ENCODE results near the gene ANGPTL1.

The ANGPTL1 gene

DNA sequence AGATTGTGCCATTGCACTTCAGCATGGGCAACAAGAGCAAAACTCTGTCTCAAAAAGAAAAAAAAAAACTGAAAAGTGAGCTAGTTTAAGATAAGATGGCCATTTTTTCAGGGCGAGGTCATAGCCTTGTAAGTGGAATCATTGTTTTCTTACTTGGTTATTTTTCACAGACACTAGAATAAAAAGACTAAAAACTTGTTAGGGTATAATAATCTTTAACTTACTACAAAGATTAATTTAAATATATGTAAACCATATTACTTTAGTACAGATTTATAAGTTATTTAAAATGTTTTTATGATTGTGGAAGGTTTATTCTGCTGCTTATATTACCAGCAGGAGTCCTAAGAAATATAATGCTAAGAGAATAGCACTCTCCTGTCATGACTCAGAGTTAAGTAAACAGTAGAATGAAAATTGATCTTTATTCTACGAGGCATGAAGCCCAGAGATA lies 23.5 kb downstream of the ANGPTL1 start:
- TF ChIP-seq GATA1 (IDR thresholded peaks at IDR 0.05; ENCODE audit: low read depth, low read length) (no peak), POLR2A (IDR thresholded peaks at IDR 0.05; ENCODE audit: low read length) (no peak)

DNA sequence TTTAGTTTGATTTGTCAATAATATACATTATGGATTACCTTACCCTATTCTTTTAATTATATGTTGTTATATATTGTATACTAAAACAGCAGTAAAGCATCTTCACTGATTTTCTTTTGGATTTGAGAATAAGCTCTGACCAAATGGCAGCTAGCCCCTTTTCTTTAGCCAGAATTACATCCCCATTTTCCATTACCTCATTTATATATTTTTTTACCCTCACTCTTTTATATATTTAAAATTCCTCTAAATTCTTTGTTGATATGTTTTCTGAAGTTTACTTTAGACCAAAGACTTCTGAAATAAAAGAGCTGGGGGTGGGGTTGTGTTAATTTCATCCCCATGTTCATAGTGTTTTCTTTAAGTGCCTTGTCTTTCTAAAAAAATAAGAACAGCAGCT lies 24.6 kb downstream of the ANGPTL1 start:
- no peak for DNase-seq
- TF ChIP-seq GATA1 (IDR thresholded peaks at IDR 0.05; ENCODE audit: low read depth, low read length): no peak
- no peak for TF ChIP-seq POLR2A (IDR thresholded peaks at IDR 0.05; ENCODE audit: low read length)

More for the DNA sequence above, 23.5 kb downstream of the ANGPTL1 start:
- no peak for DNase-seq

DNA sequence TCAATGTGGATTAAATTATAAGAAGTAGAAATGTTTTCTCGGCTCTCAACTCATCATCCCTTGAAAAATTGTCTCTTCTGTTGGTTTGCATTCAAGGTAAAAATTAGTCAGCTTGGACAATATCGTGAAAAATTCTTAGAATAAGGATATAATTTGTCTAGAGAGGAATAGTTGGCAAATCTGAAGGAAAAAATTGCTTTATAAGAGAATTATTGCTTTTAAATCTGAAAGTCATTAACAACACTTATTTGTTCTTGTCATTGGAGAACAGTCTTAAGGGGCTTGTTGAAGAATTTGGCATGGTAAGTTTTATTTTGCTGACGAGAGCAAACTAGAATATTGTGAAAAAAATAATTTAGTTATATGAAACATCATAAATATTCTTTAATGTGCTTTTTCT lies 26.4 kb downstream of the ANGPTL1 start:
- no peak for DNase-seq
- TF ChIP-seq GATA1 (IDR thresholded peaks at IDR 0.05; ENCODE audit: low read depth, low read length): no peak
- no peak for TF ChIP-seq POLR2A (IDR thresholded peaks at IDR 0.05; ENCODE audit: low read length)

DNA sequence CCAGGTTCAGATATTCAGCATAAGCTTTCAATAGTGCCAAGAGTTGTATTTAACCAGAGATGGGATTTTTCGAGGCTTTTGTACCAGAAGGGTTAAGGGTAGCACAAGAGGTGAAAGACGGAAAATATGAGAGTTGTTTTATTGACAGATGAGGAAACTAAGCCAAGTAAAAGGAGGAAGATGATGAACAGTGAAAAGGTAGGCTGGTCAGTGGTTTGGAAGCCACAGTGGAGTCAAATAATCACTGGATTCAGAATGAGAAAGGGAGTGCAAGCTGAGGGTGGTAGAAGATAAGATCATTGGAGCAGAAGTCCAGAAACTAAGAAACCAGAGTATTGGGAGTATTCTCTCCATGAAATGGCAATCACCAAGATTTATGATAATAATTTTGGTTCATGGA lies 45.7 kb downstream of the ANGPTL1 start:
- no peak for DNase-seq
- TF ChIP-seq POLR2A (IDR thresholded peaks at IDR 0.05; ENCODE audit: low read length) (no peak), GATA1 (IDR thresholded peaks at IDR 0.05; ENCODE audit: low read depth, low read length) (no peak)

DNA sequence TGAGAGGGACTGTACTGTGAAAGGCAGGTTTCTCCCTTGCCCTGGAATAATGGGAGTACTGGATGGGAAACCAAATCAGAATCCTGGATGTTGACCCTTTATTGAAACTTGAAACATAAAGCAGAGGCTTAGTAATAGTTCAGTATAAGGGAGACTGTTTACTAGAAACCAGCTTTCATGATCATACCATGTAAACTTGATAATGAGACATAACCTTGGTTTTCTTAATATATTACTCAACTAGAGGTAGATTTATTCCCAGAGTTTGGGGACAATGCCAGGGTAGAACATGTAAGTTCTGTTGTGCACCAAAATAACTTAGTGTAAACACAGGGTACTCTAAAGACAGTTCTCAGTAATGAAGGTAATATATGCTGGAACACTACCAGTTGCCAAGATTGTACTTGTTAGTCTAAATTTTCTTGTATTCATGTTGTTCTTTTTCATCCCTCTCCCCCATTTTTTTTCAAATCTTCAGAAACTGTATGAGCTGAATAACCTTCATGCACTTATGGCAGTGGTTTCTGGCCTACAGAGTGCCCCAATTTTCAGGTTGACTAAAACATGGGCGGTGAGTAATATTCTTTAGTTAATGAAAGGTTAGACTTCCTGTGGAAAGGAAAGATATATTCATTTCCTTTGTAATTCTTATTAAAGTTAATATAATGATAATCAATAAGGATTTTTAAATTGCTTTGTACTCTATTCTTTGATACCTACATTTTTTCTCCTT lies 49.6 kb downstream of the ANGPTL1 start:
- DNase-seq: no peak
- no peak for TF ChIP-seq POLR2A (IDR thresholded peaks at IDR 0.05; ENCODE audit: low read length)
- no peak for TF ChIP-seq GATA1 (IDR thresholded peaks at IDR 0.05; ENCODE audit: low read depth, low read length)

DNA sequence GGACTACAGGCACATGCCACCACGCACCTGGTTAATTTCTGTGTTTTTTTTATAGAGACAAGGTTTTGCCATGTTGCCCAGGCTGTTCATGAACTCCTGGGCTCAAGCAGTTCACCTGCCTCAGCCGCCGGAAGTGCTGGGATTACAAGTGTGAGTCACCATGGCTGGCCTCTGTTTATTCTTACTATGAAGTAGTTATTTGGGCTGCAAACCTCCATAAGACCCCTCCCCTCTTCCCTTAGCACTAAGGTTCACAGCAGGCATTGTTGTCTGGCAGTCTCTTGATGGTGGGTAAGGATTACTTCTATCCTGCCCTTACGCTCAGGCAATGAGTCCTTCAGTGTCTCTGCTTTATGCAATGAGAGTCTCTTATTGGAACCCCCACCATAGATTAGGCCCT lies 51.8 kb downstream of the ANGPTL1 start:
- TF ChIP-seq GATA1 (IDR thresholded peaks at IDR 0.05; ENCODE audit: low read depth, low read length): no peak
- no peak for TF ChIP-seq POLR2A (IDR thresholded peaks at IDR 0.05; ENCODE audit: low read length)

DNA sequence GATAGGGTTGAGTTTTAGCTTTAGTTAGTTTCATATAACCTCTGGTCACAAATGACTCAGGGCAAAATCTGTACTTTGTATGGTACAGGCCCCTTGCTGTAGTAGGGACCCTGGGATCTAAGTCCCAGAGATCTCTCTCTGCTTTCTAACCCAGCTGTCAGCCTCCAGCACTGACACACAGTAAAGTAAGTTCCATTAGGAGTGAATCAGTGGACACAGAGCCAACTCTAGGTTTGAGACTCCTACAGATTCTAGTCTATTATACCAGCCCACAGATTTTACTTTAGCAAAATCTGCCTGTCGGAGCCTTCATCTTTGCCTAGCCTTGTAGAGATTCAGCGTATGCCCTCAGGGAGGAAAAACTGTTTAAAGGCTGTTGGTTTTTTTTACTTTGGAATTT lies 52.5 kb downstream of the ANGPTL1 start:
- no peak for TF ChIP-seq GATA1 (IDR thresholded peaks at IDR 0.05; ENCODE audit: low read depth, low read length)
- TF ChIP-seq POLR2A (IDR thresholded peaks at IDR 0.05; ENCODE audit: low read length): no peak
- no peak for DNase-seq

More for the DNA sequence above, 51.8 kb downstream of the ANGPTL1 start:
- DNase-seq: no peak

DNA sequence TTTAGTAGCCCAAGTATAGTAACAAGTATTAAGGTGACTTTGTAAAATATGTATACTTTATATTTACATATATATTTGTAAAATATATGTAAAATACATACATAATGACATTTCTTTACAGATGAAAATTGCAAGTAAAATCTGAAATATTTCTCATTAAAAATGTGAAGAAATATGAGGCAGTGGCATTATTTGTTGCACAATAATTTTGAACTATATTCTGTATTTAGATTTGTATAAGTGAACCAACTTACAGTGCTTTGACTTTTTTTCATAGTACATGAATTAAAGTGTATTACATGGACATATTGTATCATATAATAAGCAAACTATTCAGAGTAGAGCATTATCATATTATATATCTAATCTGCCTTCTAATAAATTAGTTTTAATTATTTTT lies 60.3 kb downstream of the ANGPTL1 start:
- no peak for DNase-seq
- TF ChIP-seq GATA1 (IDR thresholded peaks at IDR 0.05; ENCODE audit: low read depth, low read length) (no peak), POLR2A (IDR thresholded peaks at IDR 0.05; ENCODE audit: low read length) (no peak)

DNA sequence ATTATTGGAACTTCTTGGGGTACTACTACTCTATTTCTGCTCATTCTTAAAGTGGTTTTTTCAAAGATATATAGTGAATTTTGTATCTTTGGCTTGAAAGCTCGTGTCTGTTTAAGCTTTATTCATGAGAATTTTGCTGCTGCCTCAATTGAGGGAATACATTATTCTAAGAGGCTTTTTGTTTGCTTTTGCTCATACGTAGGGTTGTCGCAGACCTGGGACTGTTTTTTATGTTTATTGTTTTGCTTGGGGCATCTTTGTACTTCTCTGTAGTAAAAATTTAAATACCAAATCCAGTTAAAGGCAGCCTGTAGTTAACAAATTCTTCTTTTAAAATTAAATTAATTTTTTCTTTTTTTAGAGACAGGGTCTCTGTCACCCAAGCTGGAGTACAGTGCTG lies 62.3 kb downstream of the ANGPTL1 start:
- no peak for DNase-seq
- no peak for TF ChIP-seq POLR2A (IDR thresholded peaks at IDR 0.05; ENCODE audit: low read length)
- no peak for TF ChIP-seq GATA1 (IDR thresholded peaks at IDR 0.05; ENCODE audit: low read depth, low read length)

DNA sequence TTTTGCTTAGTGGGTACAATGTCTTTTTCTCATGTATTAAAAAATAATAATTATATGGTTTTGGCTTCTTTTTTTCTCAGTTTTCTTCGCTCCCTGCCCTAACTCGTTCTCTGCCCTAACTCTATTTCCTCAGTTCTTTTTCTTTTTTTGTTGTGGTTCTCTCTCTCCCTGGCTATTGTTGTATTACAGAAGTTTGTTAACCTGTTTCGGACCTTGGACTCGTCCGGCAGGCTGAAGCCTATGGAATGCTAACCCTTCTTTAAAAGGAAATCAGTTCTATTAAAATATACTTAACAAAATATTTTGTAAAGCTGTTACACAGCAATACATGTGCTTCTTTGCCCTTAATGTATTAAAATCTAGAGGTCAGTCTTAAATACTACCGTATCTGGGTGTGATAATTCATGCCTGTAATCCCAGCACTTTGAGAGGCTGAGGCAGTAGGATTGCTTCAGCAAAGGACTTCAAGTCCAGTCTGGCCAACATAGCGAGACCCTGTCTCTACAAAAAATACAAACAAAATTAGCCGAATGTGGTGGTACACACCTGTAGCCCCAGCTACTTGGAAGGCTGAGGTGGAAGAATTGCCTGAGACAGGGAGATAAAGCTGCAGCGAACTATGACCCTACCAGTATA lies 64.1 kb downstream of the ANGPTL1 start:
- TF ChIP-seq POLR2A (IDR thresholded peaks at IDR 0.05; ENCODE audit: low read length) (no peak), GATA1 (IDR thresholded peaks at IDR 0.05; ENCODE audit: low read depth, low read length) (no peak)
- no peak for DNase-seq

DNA sequence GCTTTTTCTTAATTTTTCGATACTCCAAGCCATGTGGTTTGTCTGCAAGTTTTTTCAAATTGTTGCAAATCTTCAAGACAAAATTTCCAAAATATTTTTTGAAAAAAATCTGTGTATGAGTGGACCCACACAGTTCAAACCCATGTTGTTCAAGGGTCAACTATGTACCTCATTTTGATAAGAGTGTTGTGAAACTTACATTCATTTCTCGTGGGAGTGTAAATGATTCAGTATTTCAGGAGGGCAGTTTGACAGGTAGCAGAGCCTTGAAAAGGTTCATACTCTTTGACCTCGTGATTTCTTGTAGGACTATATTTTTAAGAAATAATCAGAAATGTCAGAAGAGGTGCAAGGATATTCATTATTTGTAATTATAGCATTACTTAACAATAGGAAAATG lies 68.0 kb downstream of the ANGPTL1 start:
- DNase-seq: no peak
- TF ChIP-seq POLR2A (IDR thresholded peaks at IDR 0.05; ENCODE audit: low read length) (no peak), GATA1 (IDR thresholded peaks at IDR 0.05; ENCODE audit: low read depth, low read length) (no peak)
